Endodermal cell (in vitro differentiated cells): ENCODE data around the gene CCNC. TPM values are rescaled to one million over a fixed set of nuclear protein-coding genes. Genes with fewer than 3 reads are reported as not detected.

Source experiments
- DNase-seq: peaks from one replicate; pipeline ENCODE4 v3.0.0-alpha.2; 2017
- H3K27ac ChIP-seq: 2 replicates; pipeline ENCODE4 v1.5.1; 2013; ENCODE audit warnings: mild to moderate bottlenecking, low read depth, low read length, moderate library complexity
- H3K27me3 ChIP-seq: 2 replicates; pipeline ENCODE4 v1.6.1; 2013; ENCODE audit warnings: mild to moderate bottlenecking, low read length, moderate library complexity; ENCODE audit not compliant: insufficient read depth, control insufficient read depth, poor library complexity, severe bottlenecking
- H3K36me3 ChIP-seq: 2 replicates; pipeline ENCODE4 v1.7.0; 2013; ENCODE audit warnings: mild to moderate bottlenecking, low read length, moderate library complexity; ENCODE audit not compliant: control insufficient read depth, insufficient read depth
- H3K4me1 ChIP-seq: one replicate; pipeline ENCODE4 v1.7.0; 2013; ENCODE audit warnings: low read length; ENCODE audit not compliant: control insufficient read depth, insufficient read depth
- H3K4me3 ChIP-seq: 2 replicates; pipeline ENCODE4 v1.5.1; 2013; ENCODE audit warnings: mild to moderate bottlenecking, low read length, moderate library complexity
- H3K9ac ChIP-seq: 2 replicates; pipeline ENCODE4 v1.6.1; 2013; ENCODE audit warnings: mild to moderate bottlenecking, low read length, moderate library complexity; ENCODE audit not compliant: poor library complexity, severe bottlenecking; ENCODE audit errors: extremely low read depth
- H3K9me3 ChIP-seq: 2 replicates; pipeline ENCODE4 v1.6.1; 2013; ENCODE audit warnings: mild to moderate bottlenecking, low read length, moderate library complexity; ENCODE audit not compliant: control insufficient read depth
- H3K27ac Mint-ChIP-seq: 2 replicates; pipeline ENCODE4 v1.8.0; 2020; ENCODE audit warnings: mixed read lengths
- H3K27me3 Mint-ChIP-seq: 2 replicates; pipeline ENCODE4 v1.8.0; 2021; ENCODE audit warnings: mild to moderate bottlenecking, mixed read lengths; ENCODE audit not compliant: insufficient read depth
- H3K36me3 Mint-ChIP-seq: 2 replicates; pipeline ENCODE4 v1.8.0; 2020; ENCODE audit warnings: low read depth, mixed read lengths
- H3K4me1 Mint-ChIP-seq: 2 replicates; pipeline ENCODE4 v1.8.0; 2020; ENCODE audit warnings: mixed read lengths
- H3K4me3 Mint-ChIP-seq: 2 replicates; pipeline ENCODE4 v1.8.0; 2020; ENCODE audit warnings: mild to moderate bottlenecking, moderate library complexity, mixed read lengths
- H3K9me3 Mint-ChIP-seq: 2 replicates; pipeline ENCODE4 v1.8.0; 2020; ENCODE audit warnings: mild to moderate bottlenecking, mixed read lengths
- WGBS, 2 experiments: methylation state at CpG; one replicate each; pipeline versions ENCODE4 v1.1.5 to v1.1.7; 2013; ENCODE audit warnings: missing lambda C conversion rate in 2 of 2, mixed read lengths in 1 of 2; ENCODE audit not compliant: insufficient coverage in 1 of 2, insufficient read length in 1 of 2; 5-methylcytosine and 5-hydroxymethylcytosine counted together
- total RNA-seq, 2 donors: library from RNA; stranded (reverse); fragmentation: NEBNext Ultra II Directional in 1 of 2; extraction: Animal tissue kit (Norgen Biotek cat#: 25700) in 1 of 2; gene quantifications; 2 replicates in 1 of 2; 3 replicates in 1 of 2; pipeline ENCODE4 v1.2.1, GENCODE V29; 2021
- TF ChIP-seq, protein P1 (sequence below): fragments of 200-600 bp; sonication (generic); conservative IDR thresholded peaks from 2 replicates; pipeline ENCODE4 v1.5.0; 2021; ENCODE audit warnings: antibody characterized with exemption, mild to moderate bottlenecking

The CCNC gene
- total RNA-seq, 2 donors from 2014 or later, result 96.4 to 99.2 TPM

DNA sequence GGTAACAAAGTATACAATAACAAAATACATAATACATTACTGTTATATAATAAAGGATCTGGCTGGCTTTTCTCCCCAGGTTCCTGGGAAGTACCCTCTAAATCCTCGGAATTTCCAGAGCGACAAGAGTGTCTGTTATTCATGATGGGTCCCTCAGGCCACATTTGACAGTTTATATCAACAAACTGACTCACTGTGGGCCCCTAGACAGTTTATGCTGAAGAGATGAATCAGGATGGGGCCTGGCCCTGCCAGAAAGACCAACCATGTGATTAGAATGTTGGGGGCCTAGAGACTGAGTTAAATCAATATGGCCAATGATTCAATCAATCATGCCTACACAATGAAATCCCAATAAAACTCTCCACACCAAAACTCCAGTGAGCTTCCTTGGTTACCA is 66.7 kb downstream of the CCNC start:
- peaks cover 3% of the 10 kb centered on the region for H3K4me1 Mint-ChIP-seq
- Histone ChIP-seq H3K27ac (no peak overlapping the region), H3K4me3 (no peak overlapping the region), H3K9me3 (no peaks in the 10 kb centered on the region), H3K4me1 (no peaks in the 10 kb centered on the region), H3K36me3 (peaks cover 43% of the 10 kb centered on the region), H3K27me3 (no peaks in the 10 kb centered on the region), H3K9ac (no peak overlapping the region)
- peaks cover 23% of the 10 kb centered on the region for H3K36me3 Mint-ChIP-seq
- no peaks in the 10 kb centered on the region for H3K9me3 Mint-ChIP-seq
- TF ChIP-seq, protein P1, sequence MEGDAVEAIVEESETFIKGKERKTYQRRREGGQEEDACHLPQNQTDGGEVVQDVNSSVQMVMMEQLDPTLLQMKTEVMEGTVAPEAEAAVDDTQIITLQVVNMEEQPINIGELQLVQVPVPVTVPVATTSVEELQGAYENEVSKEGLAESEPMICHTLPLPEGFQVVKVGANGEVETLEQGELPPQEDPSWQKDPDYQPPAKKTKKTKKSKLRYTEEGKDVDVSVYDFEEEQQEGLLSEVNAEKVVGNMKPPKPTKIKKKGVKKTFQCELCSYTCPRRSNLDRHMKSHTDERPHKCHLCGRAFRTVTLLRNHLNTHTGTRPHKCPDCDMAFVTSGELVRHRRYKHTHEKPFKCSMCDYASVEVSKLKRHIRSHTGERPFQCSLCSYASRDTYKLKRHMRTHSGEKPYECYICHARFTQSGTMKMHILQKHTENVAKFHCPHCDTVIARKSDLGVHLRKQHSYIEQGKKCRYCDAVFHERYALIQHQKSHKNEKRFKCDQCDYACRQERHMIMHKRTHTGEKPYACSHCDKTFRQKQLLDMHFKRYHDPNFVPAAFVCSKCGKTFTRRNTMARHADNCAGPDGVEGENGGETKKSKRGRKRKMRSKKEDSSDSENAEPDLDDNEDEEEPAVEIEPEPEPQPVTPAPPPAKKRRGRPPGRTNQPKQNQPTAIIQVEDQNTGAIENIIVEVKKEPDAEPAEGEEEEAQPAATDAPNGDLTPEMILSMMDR, result no peak
- no peak overlapping the region for H3K27ac Mint-ChIP-seq
- H3K27me3 Mint-ChIP-seq, result no peaks in the 10 kb centered on the region
- no peak for DNase-seq
- WGBS, 2 experiments, result 95 to 97% methylated on average over 2 of the region's 2 CpGs
- no peak overlapping the region for H3K4me3 Mint-ChIP-seq

DNA sequence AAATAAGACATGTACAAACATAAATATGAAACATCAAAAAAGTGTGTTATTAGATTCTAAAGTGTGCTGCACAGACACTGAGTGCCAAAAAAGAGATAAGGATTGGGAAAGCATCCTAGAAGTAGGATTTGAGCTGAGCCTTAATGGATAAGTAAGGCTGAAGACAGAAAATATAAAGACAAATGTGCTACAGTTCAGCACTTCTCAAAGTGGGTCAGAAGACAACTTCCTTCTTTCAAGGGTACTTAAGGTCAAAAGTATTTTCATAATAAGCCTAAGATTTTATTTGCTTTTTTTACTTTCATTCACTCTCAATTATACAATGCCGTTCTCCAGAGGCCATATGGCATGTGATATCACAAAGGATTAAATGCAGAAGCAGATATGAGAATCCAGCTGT is 70.0 kb downstream of the CCNC start:
- TF ChIP-seq, protein P1, result no peak
- 94 to 100% methylated on average over 1 of the region's 1 CpG for WGBS, 2 experiments

DNA sequence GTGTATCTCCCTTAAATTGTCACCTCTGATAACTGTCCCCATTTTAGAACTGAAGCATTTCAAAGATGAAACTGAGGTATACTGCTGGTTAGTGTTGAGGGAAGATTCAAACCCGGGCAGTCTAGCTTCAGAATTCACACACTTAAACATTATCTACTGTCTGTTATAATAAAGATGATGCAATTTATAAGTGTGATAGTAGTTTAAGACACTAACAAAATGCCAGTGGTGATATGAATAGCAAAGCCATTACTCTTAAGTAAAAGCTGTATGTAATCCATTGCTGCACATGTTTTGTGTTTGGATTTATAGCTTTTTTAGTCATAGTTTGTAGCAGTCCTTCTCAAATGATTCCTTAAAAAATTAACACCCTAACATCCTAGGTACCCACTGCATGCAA is 73.0 kb downstream of the CCNC start:
- Histone ChIP-seq H3K4me1 (no peaks in the 10 kb centered on the region), H3K9ac (no peak overlapping the region), H3K27ac (no peak overlapping the region), H3K36me3 (peaks cover 15% of the 10 kb centered on the region), H3K27me3 (no peaks in the 10 kb centered on the region), H3K4me3 (no peak overlapping the region), H3K9me3 (no peaks in the 10 kb centered on the region)
- no peaks in the 10 kb centered on the region for H3K9me3 Mint-ChIP-seq
- no peaks in the 10 kb centered on the region for H3K27me3 Mint-ChIP-seq
- no peak overlapping the region for H3K27ac Mint-ChIP-seq
- H3K36me3 Mint-ChIP-seq, result peaks cover 11% of the 10 kb centered on the region
- DNase-seq, result no peak
- WGBS, 2 experiments, result no CpG with 5 or more reads among the region's 1 CpG
- no peak overlapping the region for H3K4me3 Mint-ChIP-seq
- TF ChIP-seq, protein P1, result no peak
- peaks cover 4% of the 10 kb centered on the region for H3K4me1 Mint-ChIP-seq

More for the DNA sequence above, 70.0 kb downstream of the CCNC start:
- peaks cover 21% of the 10 kb centered on the region for H3K36me3 Mint-ChIP-seq
- DNase-seq, result no peak
- H3K27ac Mint-ChIP-seq, result no peak overlapping the region
- H3K4me3 ChIP-seq, result no peak overlapping the region
- peaks cover 4% of the 10 kb centered on the region for H3K4me1 Mint-ChIP-seq
- H3K9ac ChIP-seq, result no peak overlapping the region
- H3K4me3 Mint-ChIP-seq, result no peak overlapping the region
- H3K9me3 Mint-ChIP-seq, result no peaks in the 10 kb centered on the region
- peaks cover 36% of the 10 kb centered on the region for H3K36me3 ChIP-seq
- H3K27ac ChIP-seq, result no peak overlapping the region
- no peaks in the 10 kb centered on the region for H3K27me3 ChIP-seq
- no peaks in the 10 kb centered on the region for H3K27me3 Mint-ChIP-seq
- no peaks in the 10 kb centered on the region for H3K4me1 ChIP-seq
- H3K9me3 ChIP-seq, result no peaks in the 10 kb centered on the region

Other genes starting within 250 kb of the CCNC start
- 10 to 100 TPM in 1 of 2 donors, 1 to 10 TPM in 1; 8.8 to 19.5 TPM for gene FAXC, start 219.0 kb downstream of the CCNC start, total RNA-seq
- gene COQ3, start 174.5 kb downstream of the CCNC start, total RNA-seq, result 10 to 100 TPM in 1 of 2 donors, 1 to 10 TPM in 1; 8.7 to 15.2 TPM
- gene PNISR, start 143.4 kb downstream of the CCNC start, total RNA-seq, result 100 to 1,000 TPM; 150 to 197 TPM
- 10 to 100 TPM; 16.7 to 32.1 TPM for gene USP45, start 53.2 kb downstream of the CCNC start, total RNA-seq
- gene PRDM13, start 38.2 kb upstream of the CCNC start, total RNA-seq, result under 1 TPM in 1 of 2 donors, not detected in 1; 0.09 TPM